GM18520 (cell line): ENCODE data around the gene OGFRL1.
"Not testable (repeated sequence)": the region's sequence is repeated elsewhere in the genome, so short reads cannot be mapped to it uniquely, and the experiment has no call there.

Experiments used
- ATAC-seq: cut with Tn5 transposase; IDR thresholded peaks from one replicate; pipeline ENCODE4 v1.9.1; 2021; ENCODE audit not compliant: unreplicated experiment

The OGFRL1 gene

GRCh38 chr6:71288228-71289038, at the start of gene OGFRL1:
TSS of gene OGFRL1 (plus strand) at chr6:71288811. CDS start at chr6:71288937, 126 bp downstream.
- ATAC-seq, result peak; percentile 87

GRCh38 chr6:71239694-71240093, 48.9 kb upstream of the OGFRL1 start:
- no peak for ATAC-seq

GRCh38 chr6:71245265-71246049, 43.2 kb upstream of the OGFRL1 start:
- ATAC-seq, result no peak

- no peak for ATAC-seq
Observed at GRCh38 chr6:71246596-71246995, 42.0 kb upstream of the OGFRL1 start.

GRCh38 chr6:71248306-71248765, 40.3 kb upstream of the OGFRL1 start:
- ATAC-seq, result no peak

GRCh38 chr6:71248878-71249544, 39.6 kb upstream of the OGFRL1 start:
- ATAC-seq, result no peak

- no peak for ATAC-seq
Observed at GRCh38 chr6:71250099-71250602, 38.5 kb upstream of the OGFRL1 start.

GRCh38 chr6:71252410-71252809, 36.2 kb upstream of the OGFRL1 start:
- ATAC-seq, result no peak

GRCh38 chr6:71252960-71253359, 35.7 kb upstream of the OGFRL1 start:
- no peak for ATAC-seq

GRCh38 chr6:71254323-71254722, 34.3 kb upstream of the OGFRL1 start:
- no peak for ATAC-seq

- ATAC-seq, result no peak
Observed at GRCh38 chr6:71258078-71258866, 30.3 kb upstream of the OGFRL1 start.

- no peak for ATAC-seq
Observed at GRCh38 chr6:71259888-71260604, 28.6 kb upstream of the OGFRL1 start.

- ATAC-seq, result no peak
Observed at GRCh38 chr6:71262914-71263313, 25.7 kb upstream of the OGFRL1 start.

- ATAC-seq, result not testable (repeated sequence)
Observed at GRCh38 chr6:71266392-71266791, 22.2 kb upstream of the OGFRL1 start.

- ATAC-seq, result no peak
Observed at GRCh38 chr6:71268735-71269437, 19.7 kb upstream of the OGFRL1 start.

GRCh38 chr6:71277926-71278600, 10.5 kb upstream of the OGFRL1 start:
- no peak for ATAC-seq

- no peak for ATAC-seq
Observed at GRCh38 chr6:71279321-71279720, 9.3 kb upstream of the OGFRL1 start.

- no peak for ATAC-seq
Observed at GRCh38 chr6:71279740-71280139, 8.9 kb upstream of the OGFRL1 start.

GRCh38 chr6:71280701-71281100, 7.9 kb upstream of the OGFRL1 start:
- no peak for ATAC-seq
